Measurements from ENCODE around the gene ZNF655. TPM values are rescaled to one million over a fixed set of nuclear protein-coding genes. Genes with fewer than 3 reads are reported as not detected.

ZNF655 gene
- total and polyA plus RNA-seq, 2 of the 8 experiments (the other 6 are each of a cell fraction or from before 2014, with no cell fraction given): 27.1 to 37.8 TPM

- Histone ChIP-seq H3K4me3 (ENCODE audit: extremely low read depth in 1 of 4, insufficient read depth in 2 of 4, low read depth in 3 of 4, low read length in 4 of 4) (peak overlapping the region; percentile 78 to 100 (median 96)), H3K27me3 (replicated peaks in 1 of 4; ENCODE audit: control insufficient read depth in 3 of 4, extremely low read depth in 1 of 4, insufficient read depth in 3 of 4, low read length in 3 of 4) (no peaks in the 10 kb centered on the region), H3K23me2 (ENCODE audit: low read depth, low read length) (peaks cover 3% of the 10 kb centered on the region), H2BK120ac (replicated peaks; ENCODE audit: low read depth, low read length) (no peak overlapping the region), H3K4me2 (ENCODE audit: insufficient read depth in 1 of 2, low read depth in 2 of 2, low read length in 2 of 2) (peak overlapping the region; percentile 79 to 93), H3K23ac (ENCODE audit: insufficient read length) (no peak overlapping the region), H4K8ac (ENCODE audit: extremely low read depth, insufficient read depth, low read length) (peak overlapping the region; percentile 98; the same call in 1 of the 2 replicates), H3K4me1 (replicated peaks in 1 of 4; ENCODE audit: control insufficient read depth in 3 of 4, insufficient read depth in 4 of 4, low read length in 3 of 4) (peaks cover 0 to 7% (median 0%) of the 10 kb centered on the region in 4 experiments; a peak in 5 of 7 replicates), H3K79me2 (ENCODE audit: control insufficient read depth in 1 of 2, insufficient read depth in 2 of 2, low read length in 2 of 2) (peaks cover 5 to 38% of the 10 kb centered on the region in 2 experiments), H2BK5ac (ENCODE audit: low read depth, low read length) (peak overlapping the region; percentile 73), H3K56ac (replicated peaks; ENCODE audit: insufficient read length, low read depth, low read length) (peak overlapping the region; percentile 84), H2BK15ac (ENCODE audit: low read length) (no peak overlapping the region; the same call in 1 of the 2 replicates), H3K9ac (replicated peaks in 1 of 4; ENCODE audit: extremely low read depth in 1 of 4, low read depth in 3 of 4, low read length in 3 of 4) (peak overlapping the region; percentile 89 to 99 (median 92)), H3K4ac (replicated peaks; ENCODE audit: insufficient read length, low read depth, low read length) (peak overlapping the region; percentile 20), H3K27ac (ENCODE audit: low read depth, low read length) (peak overlapping the region; percentile 98), H3K36me3 (ENCODE audit: control insufficient read depth in 2 of 4, insufficient read depth in 4 of 4, low read length in 3 of 4) (peaks cover 15 to 48% (median 33%) of the 10 kb centered on the region in 4 experiments), H4K20me1 (replicated peaks in 1 of 2; ENCODE audit: control insufficient read depth in 1 of 2, insufficient read depth in 2 of 2, low read length in 2 of 2) (peaks cover 0 to 12% of the 10 kb centered on the region in 2 experiments), H3K9me3 (ENCODE audit: insufficient read depth in 2 of 2, low read depth in 1 of 2, low read length in 1 of 2) (no peaks in the 10 kb centered on the region), H2BK12ac (ENCODE audit: low read depth, low read length) (no peak overlapping the region), H4K5ac (ENCODE audit: insufficient read length, low read depth, low read length) (peak overlapping the region; percentile 90), H3K79me1 (ENCODE audit: low read depth, low read length) (peaks cover 7% of the 10 kb centered on the region), H3K18ac (ENCODE audit: extremely low read depth, low read length) (peak overlapping the region; percentile 81; the same call in 1 of the 2 replicates), H2AFZ (ENCODE audit: low read length) (no peak overlapping the region), H2BK20ac (ENCODE audit: low read length) (no peak overlapping the region), H2AK5ac (ENCODE audit: low read depth, low read length) (no peak overlapping the region; the same call in 1 of the 2 replicates), H4K91ac (replicated peaks; ENCODE audit: insufficient read length, low read length) (no peak overlapping the region), H3K14ac (ENCODE audit: insufficient read length) (no peak overlapping the region)
- no peak for TF ChIP-seq SP4 (IDR thresholded peaks at IDR 0.05; ENCODE audit: low read length)
- TF ChIP-seq KDM1A (IDR thresholded peaks at IDR 0.05; ENCODE audit: borderline replicate concordance, low read length): peak; percentile 72
- DNase-seq (ENCODE audit: low read depth in 1 of 2, low spot score in 2 of 2) (no peak), FAIRE-seq (no peak)
- POLR2A ChIA-PET (ENCODE audit: partially characterized antibody): interaction anchor here (0.6 to 3.5 kb wide), 21 partner anchors 10 to 541 kb away, joined by 3 to 56 read pairs (median 6); partner anchors contain the start of genes TMEM225B, ZKSCAN5, ZNF394 and ZSCAN25
- 39% methylated on average over 31 of the region's 31 CpGs; no CpG with 5 or more reads in 1 of the 2 experiments for WGBS, 2 experiments (ENCODE audit: extremely low coverage in 1 of 2, insufficient coverage in 1 of 2, insufficient read length in 1 of 2, insufficient replicate concordance in 2 of 2, low coverage in 1 of 2, low lambda C conversion rate in 2 of 2, missing lambda C conversion rate in 1 of 2)
- CTCF ChIA-PET (ENCODE audit: partially characterized antibody): interaction anchor here (1.3 to 2.5 kb wide), 2 partner anchors 34 to 36 kb away, joined by 6 to 10 read pairs; no protein-coding TSS in a partner anchor
These were observed 903 bp downstream of the ZNF655 start for GRCh38 chr7:99559175-99559915.

Measured in H1 (cell line).